Stimulated activated CD4-positive, alpha-beta T cell treated with anti-CD3 and anti-CD28 coated beads, TNF-alpha, amount 100 ng/mL, for 24 hours (primary cell): Measurements from ENCODE around the gene FAM136A.
"Not testable (repeated sequence)": the region's sequence is repeated elsewhere in the genome, so short reads cannot be mapped to it uniquely, and the experiment has no call there.

Source experiments
- DNase-seq, 3 experiments: peaks; one replicate each; pipeline ENCODE4 v3.0.0-alpha.2; 2020; ENCODE audit warnings: low read depth in 3 of 3

The FAM136A gene

GRCh38 chr2:70297828-70298227 lies 4.0 kb downstream of the FAM136A start:
- not testable (repeated sequence) for DNase-seq

- no peak for DNase-seq
Measured at GRCh38 chr2:70283500-70284191, 18.2 kb downstream of the FAM136A start.

GRCh38 chr2:70282439-70282838 lies 19.4 kb downstream of the FAM136A start:
- DNase-seq = no peak

GRCh38 chr2:70280242-70280798 lies 21.5 kb downstream of the FAM136A start:
- DNase-seq = no peak

- no peak for DNase-seq
Measured at GRCh38 chr2:70270323-70270722, 31.5 kb downstream of the FAM136A start.

GRCh38 chr2:70269422-70270302 lies 32.2 kb downstream of the FAM136A start:
- not testable (repeated sequence) for DNase-seq

- DNase-seq = not testable (repeated sequence)
Measured at GRCh38 chr2:70266925-70267324, 34.9 kb downstream of the FAM136A start.

GRCh38 chr2:70261501-70261900 lies 40.4 kb downstream of the FAM136A start:
- no peak for DNase-seq

- DNase-seq = no peak
Measured at GRCh38 chr2:70258532-70258875, 43.4 kb downstream of the FAM136A start.

GRCh38 chr2:70255637-70256314 lies 46.1 kb downstream of the FAM136A start:
- DNase-seq = no peak

- DNase-seq = no peak
Measured at GRCh38 chr2:70250434-70250833, 51.4 kb downstream of the FAM136A start.

- peak; percentile 96 to 98 (median 96) for DNase-seq
Measured at GRCh38 chr2:70248181-70248847, 53.6 kb downstream of the FAM136A start, which contains the start of gene TIA1. Gene TIA1 (minus strand): TSS chr2:70248628. CDS start chr2:70248430, 198 bp downstream.

GRCh38 chr2:70247364-70248180 lies 54.3 kb downstream of the FAM136A start:
- no peak for DNase-seq
